ENCODE measurements around the gene ADAMTS13. TPM values are rescaled to one million over a fixed set of nuclear protein-coding genes. Genes with fewer than 3 reads are reported as not detected.
A peak's percentile ranks its signal among the peaks of the same experiment; 100 is the strongest.

The ADAMTS13 gene
- total and polyA plus RNA-seq, 9 of the 15 experiments (the other 6 are each of a cell fraction or from before 2014, with no cell fraction given) = 0.03 to 0.20 (median 0.04) TPM; not detected in 4

DNA sequence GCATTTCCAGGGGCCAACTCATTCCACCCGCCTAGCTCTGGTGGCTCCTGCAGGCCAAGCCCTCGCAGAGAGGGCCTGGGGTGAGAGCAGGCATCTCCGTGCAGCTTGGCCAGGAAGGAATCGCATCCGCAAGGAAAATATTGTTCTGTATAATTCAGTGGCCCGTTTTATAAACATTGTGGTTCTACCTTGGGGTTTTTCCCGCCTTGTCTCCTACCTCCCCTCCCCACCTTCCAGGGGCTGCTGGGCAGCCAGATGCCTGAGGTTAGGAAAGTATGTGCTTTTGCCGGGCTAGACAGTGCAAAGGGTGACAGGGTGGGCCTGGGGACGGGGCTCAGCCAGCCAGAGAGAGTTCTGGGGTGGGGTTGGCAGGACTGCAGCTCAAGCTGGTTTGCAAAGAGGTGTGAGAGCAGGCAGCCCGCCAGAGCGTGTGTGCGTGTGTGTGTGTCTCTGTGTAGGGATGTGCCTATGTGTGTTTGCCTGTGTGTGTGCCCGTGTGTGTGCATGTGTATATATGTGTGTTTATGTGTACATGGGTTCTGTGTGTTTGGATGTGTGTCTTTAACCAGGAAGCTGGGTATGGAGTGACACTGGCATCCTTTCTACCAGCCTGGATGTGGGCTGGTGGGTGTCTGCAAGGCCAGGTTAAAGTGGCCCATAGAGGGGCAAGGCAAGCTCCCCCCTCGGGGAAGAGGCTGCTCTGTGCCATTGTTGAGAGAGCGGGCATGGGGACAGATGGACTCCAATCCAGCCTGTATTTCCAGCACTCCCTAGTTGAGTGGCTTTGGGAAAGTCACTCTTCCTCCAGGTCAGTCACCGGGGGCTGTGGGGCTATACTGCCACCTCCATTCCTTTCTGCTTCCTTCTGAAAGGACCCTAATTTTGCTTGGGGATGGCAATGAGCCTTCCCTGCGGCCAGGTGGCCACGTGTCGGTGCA is 67.4 kb downstream of the ADAMTS13 start:
- H2AFZ ChIP-seq (ENCODE audit: low read depth, low read length) = no peak overlapping the region
- POLR2A ChIA-PET = interaction anchor here (1.0 kb wide), 1 partner anchor 139 kb away, joined by 3 read pairs; no protein-coding TSS in a partner anchor
- in situ Hi-C loops (cut with MboI) = loop anchor here (5.0 kb wide), 1 partner anchor 302 kb away; no protein-coding TSS in a partner anchor

More for the DNA sequence above, 67.4 kb downstream of the ADAMTS13 start:
- Histone ChIP-seq H3K36me3 (ENCODE audit: control insufficient read depth, insufficient read depth, low read length) (no peaks in the 10 kb centered on the region), H3K9me3 (replicated peaks; ENCODE audit: control insufficient read depth, insufficient read depth, low read depth, low read length) (no peaks in the 10 kb centered on the region), H3K9me1 (ENCODE audit: control insufficient read depth, insufficient read depth, low read length) (no peaks in the 10 kb centered on the region), H3K79me2 (ENCODE audit: control insufficient read depth, insufficient read depth, low read length) (no peaks in the 10 kb centered on the region), H3K4me3 (no peak overlapping the region), H3K9ac (ENCODE audit: insufficient read depth in 1 of 2, low read depth in 2 of 2, low read length in 2 of 2) (peak overlapping the region in 1 of 2 experiments; percentile 78; a peak in 2 of 4 replicates), H3K27ac (ENCODE audit: extremely low read depth, low read depth, low read length) (no peak overlapping the region), H4K20me1 (replicated peaks; ENCODE audit: control insufficient read depth, insufficient read depth, low read length) (no peaks in the 10 kb centered on the region), H3K4me2 (ENCODE audit: insufficient read depth, low read length) (no peak overlapping the region), H3K27me3 (ENCODE audit: control insufficient read depth in 2 of 2, insufficient read depth in 2 of 2, low read length in 2 of 2) (peaks cover 32 to 83% of the 10 kb centered on the region in 2 experiments; a peak in 4 of 5 replicates), H3K4me1 (replicated peaks in 1 of 2; ENCODE audit: control insufficient read depth in 2 of 2, insufficient read depth in 2 of 2, low read length in 2 of 2) (peaks cover 0 to 53% of the 10 kb centered on the region in 2 experiments; a peak in 3 of 5 replicates)
- CTCF ChIA-PET (ENCODE audit: low intra/inter-chr PET ratio) = no interaction called here
- 18% methylated on average over 16 of the region's 19 CpGs for WGBS (ENCODE audit: insufficient coverage, low coverage, missing lambda C conversion rate)
- no peak for FAIRE-seq
- ATAC-seq = no peak
- intact Hi-C loops (cut with micrococcal nuclease) = no loop called here
- DNase-seq (ENCODE audit: extremely low read depth in 1 of 4, low spot score in 3 of 4) = no peak
- no TSS peak for BruUV-seq (replicated peaks)
- TF ChIP-seq GATAD2A (IDR thresholded peaks at IDR 0.05) = no peak
- no peak for TF ChIP-seq THRB (CRISPR knock-in tag; conservative IDR thresholded peaks at IDR 0.05)
- no peak for TF ChIP-seq ZNF518B (CRISPR knock-in tag; IDR thresholded peaks at IDR 0.05)
- TF ChIP-seq HDAC2 (IDR thresholded peaks at IDR 0.05) = no peak
- TF ChIP-seq PHB (CRISPR knock-in tag; IDR thresholded peaks at IDR 0.05) = no peak
- TF ChIP-seq, protein P1, sequence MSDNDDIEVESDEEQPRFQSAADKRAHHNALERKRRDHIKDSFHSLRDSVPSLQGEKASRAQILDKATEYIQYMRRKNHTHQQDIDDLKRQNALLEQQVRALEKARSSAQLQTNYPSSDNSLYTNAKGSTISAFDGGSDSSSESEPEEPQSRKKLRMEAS (CRISPR knock-in tag; IDR thresholded peaks at IDR 0.05) = peak; percentile 45; the same call in 1 of the 2 replicates
- no peak for TF ChIP-seq CBX1 (IDR thresholded peaks at IDR 0.05; ENCODE audit: low read depth)
- TF ChIP-seq MLX (CRISPR knock-in tag; conservative IDR thresholded peaks at IDR 0.05) = no peak
- TF ChIP-seq GABPB2 (CRISPR knock-in tag; conservative IDR thresholded peaks at IDR 0.05) = no peak
